Testis (tissue), 3 donors: Measurements from ENCODE around the gene MTMR1. TPM values are rescaled to one million over a fixed set of nuclear protein-coding genes. Genes with fewer than 3 reads are reported as not detected.

Source experiments
- DNase-seq: peaks from one replicate; pipeline ENCODE4 v3.0.0-alpha.2; 2019
- H3K27ac ChIP-seq, 2 donors: fragments of 200-600 bp; sonication (generic); one replicate each; pipeline ENCODE4 v1.5.1; 2019
- H3K27me3 ChIP-seq: fragments of 200-600 bp; sonication (generic); one replicate; pipeline ENCODE4 v1.5.1; 2019
- H3K36me3 ChIP-seq: fragments of 200-600 bp; sonication (generic); one replicate; pipeline ENCODE4 v1.5.1; 2017; ENCODE audit warnings: low read depth; ENCODE audit errors: missing control alignments
- H3K4me1 ChIP-seq: fragments of 200-600 bp; sonication (generic); one replicate; pipeline ENCODE4 v1.5.1; 2019
- H3K4me3 ChIP-seq, 2 donors: fragments of 200-600 bp; sonication (generic); one replicate each; pipeline ENCODE4 v1.5.1; 2017 to 2019
- H3K9me3 ChIP-seq: fragments of 200-600 bp; sonication (generic); one replicate; pipeline ENCODE4 v1.5.1; 2017
- CTCF ChIP-seq, 3 experiments: fragments of 450-650 bp in 2 of 3; fragments of 200-600 bp in 1 of 3; sonication (generic) in 1 of 3; IDR thresholded peaks; one replicate each; pipeline ENCODE4 v1.5.1; 2016 to 2019; ENCODE audit warnings: antibody characterized with exemption in 3 of 3, mild to moderate bottlenecking in 2 of 3, moderate library complexity in 1 of 3
- POLR2A ChIP-seq: fragments of 450-650 bp; IDR thresholded peaks from one replicate; pipeline ENCODE4 v1.6.1; 2017; ENCODE audit warnings: antibody characterized with exemption, mild to moderate bottlenecking, moderate library complexity
- WGBS, 2 donors: methylation state at CpG; one replicate each; pipeline ENCODE4 v1.1.5; 2018; 5-methylcytosine and 5-hydroxymethylcytosine counted together
- intact Hi-C: fragments of 100-400 bp; cut with DNase I; formaldehyde crosslinking; loops from one replicate; pipeline ENCODE4 v1.15.1; 2023; ENCODE audit warnings: low total_unique reads
- polyA plus RNA-seq: library from polyadenylated mRNA; stranded (reverse); fragments of 350-450 nt; fragmentation: Illumina TruSeq; extraction: RNeasy Lipid Tissue Mini Kit (QIAGEN cat#74804); gene quantifications from one replicate; pipeline ENCODE4 v1.2.3, GENCODE V29; 2014; ENCODE audit warnings: low read depth, low replicate concordance; ENCODE audit not compliant: insufficient read depth
- total RNA-seq, 2 donors: library from RNA; depleted of rRNA; stranded (reverse); fragments of >200 nt; gene quantifications; one replicate each; pipeline ENCODE4 v1.2.3, GENCODE V29; 2016

Gene MTMR1
- total and polyA plus RNA-seq, 3 donors from 2014 or later = 26.1 to 57.2 (median 50.3) TPM

GRCh38 chrX:150775569-150776350, 82.6 kb downstream of the MTMR1 start:
- Histone ChIP-seq H3K27me3 (no peaks in the 10 kb centered on the region), H3K9me3 (no peaks in the 10 kb centered on the region), H3K27ac (no peak overlapping the region), H3K36me3 (no peaks in the 10 kb centered on the region), H3K4me3 (no peak overlapping the region), H3K4me1 (no peaks in the 10 kb centered on the region)
- DNase-seq = no peak
- no peak for TF ChIP-seq POLR2A
- TF ChIP-seq CTCF (IDR thresholded peaks at IDR 0.05) = no peak
- intact Hi-C loops = no loop called here
- 61% methylated on average over 13 of the region's 18 CpGs; no CpG with 5 or more reads in 1 of the 2 donors for WGBS, 2 donors

- DNase-seq = no peak
- Histone ChIP-seq H3K4me3 (no peak overlapping the region), H3K9me3 (no peaks in the 10 kb centered on the region), H3K27ac (no peak overlapping the region), H3K27me3 (no peaks in the 10 kb centered on the region), H3K4me1 (no peaks in the 10 kb centered on the region), H3K36me3 (no peaks in the 10 kb centered on the region)
- no peak for TF ChIP-seq CTCF (IDR thresholded peaks at IDR 0.05)
- no peak for TF ChIP-seq POLR2A
- 94 to 95% methylated on average over 4 to 18 of the region's 18 CpGs for WGBS, 2 donors
- intact Hi-C loops = no loop called here
Measured at GRCh38 chrX:150777328-150777992, 84.3 kb downstream of the MTMR1 start.

GRCh38 chrX:150779385-150779784, 86.2 kb downstream of the MTMR1 start:
- WGBS, 2 donors = 72 to 88% methylated on average over 8 of the region's 8 CpGs
- Histone ChIP-seq H3K4me1 (no peaks in the 10 kb centered on the region), H3K27me3 (no peaks in the 10 kb centered on the region), H3K9me3 (no peaks in the 10 kb centered on the region), H3K27ac (no peak overlapping the region), H3K4me3 (no peak overlapping the region), H3K36me3 (no peaks in the 10 kb centered on the region)
- TF ChIP-seq POLR2A (no peak), CTCF (IDR thresholded peaks at IDR 0.05) (no peak)
- DNase-seq = no peak
- intact Hi-C loops = no loop called here

GRCh38 chrX:150781677-150782076, 88.5 kb downstream of the MTMR1 start:
- H3K4me3 ChIP-seq = no peak overlapping the region
- WGBS, 2 donors = 96 to 100% methylated on average over 4 to 10 of the region's 10 CpGs
- no peaks in the 10 kb centered on the region for H3K4me1 ChIP-seq
- H3K27ac ChIP-seq = no peak overlapping the region
- intact Hi-C loops = no loop called here
- no peak for DNase-seq
- TF ChIP-seq POLR2A (no peak), CTCF (IDR thresholded peaks at IDR 0.05) (no peak)
- no peaks in the 10 kb centered on the region for H3K27me3 ChIP-seq
- no peaks in the 10 kb centered on the region for H3K36me3 ChIP-seq
- H3K9me3 ChIP-seq = no peaks in the 10 kb centered on the region
